Dendritic cell treated with granulocyte-macrophage colony-stimulating factor and Interleukin-4, amounts not matched to agents 40 ng/mL and 50 ng/mL, for 4 days (primary cell): ENCODE data around the gene BMX.

Experiments
- H3K27ac Mint-ChIP-seq: one replicate; pipeline ENCODE4 v1.8.0; 2022; ENCODE audit warnings: mild to moderate bottlenecking, mixed read lengths
- H3K27me3 Mint-ChIP-seq: one replicate; pipeline ENCODE4 v1.8.0; 2022; ENCODE audit warnings: mild to moderate bottlenecking, mixed read lengths
- H3K36me3 Mint-ChIP-seq: one replicate; pipeline ENCODE4 v1.8.0; 2022; ENCODE audit warnings: low read depth, mixed read lengths
- H3K4me1 Mint-ChIP-seq: one replicate; pipeline ENCODE4 v1.8.0; 2022; ENCODE audit warnings: low read depth, mixed read lengths
- H3K4me3 Mint-ChIP-seq: one replicate; pipeline ENCODE4 v1.8.0; 2022; ENCODE audit warnings: mild to moderate bottlenecking, moderate library complexity, mixed read lengths
- H3K9me3 Mint-ChIP-seq: one replicate; pipeline ENCODE4 v1.8.0; 2022; ENCODE audit warnings: mixed read lengths
- intact Hi-C: fragments of 100-400 bp; cut with micrococcal nuclease; formaldehyde crosslinking; loops from one replicate; pipeline ENCODE4 v1.15.0; 2022

BMX gene

DNA sequence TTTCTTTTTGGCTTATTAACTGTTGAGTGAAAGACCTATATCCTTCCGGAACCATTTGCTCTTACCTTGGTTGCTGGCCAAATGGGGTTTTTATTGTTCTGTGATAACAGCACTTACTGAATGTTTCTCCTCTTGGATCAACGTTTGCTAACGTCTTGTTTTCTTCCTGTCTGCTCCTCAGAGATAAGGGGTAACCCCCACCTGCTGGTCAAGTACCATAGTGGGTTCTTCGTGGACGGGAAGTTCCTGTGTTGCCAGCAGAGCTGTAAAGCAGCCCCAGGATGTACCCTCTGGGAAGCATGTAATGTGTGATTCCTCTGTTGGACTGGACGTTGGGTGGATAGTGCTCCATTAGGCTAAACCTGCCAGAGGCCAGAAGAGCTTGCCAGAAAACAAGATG is 15.3 kb downstream of the BMX start:
- intact Hi-C loops, result no loop called here

DNA sequence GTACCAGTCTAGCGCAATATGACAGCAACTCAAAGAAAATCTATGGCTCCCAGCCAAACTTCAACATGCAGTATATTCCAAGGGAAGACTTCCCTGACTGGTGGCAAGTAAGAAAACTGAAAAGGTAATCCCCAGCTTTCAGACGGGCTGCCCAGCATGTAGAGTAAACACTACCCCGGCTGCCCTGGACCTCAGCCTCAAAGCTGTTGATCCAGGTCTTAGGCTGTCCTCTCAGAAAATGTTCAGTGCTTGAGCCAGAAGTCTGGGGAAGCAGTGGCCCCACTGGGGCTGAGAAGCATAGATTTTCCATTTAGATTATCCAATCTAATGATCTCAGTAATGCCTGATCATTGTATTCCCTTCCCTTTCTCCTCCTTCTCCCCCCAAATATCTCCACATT is 21.9 kb downstream of the BMX start:
- no peak overlapping the region for H3K4me3 Mint-ChIP-seq

More for the DNA sequence above, 15.3 kb downstream of the BMX start:
- Mint-ChIP-seq H3K36me3 (no peaks in the 10 kb centered on the region), H3K27me3 (no peaks in the 10 kb centered on the region), H3K4me3 (no peak overlapping the region), H3K27ac (no peak overlapping the region), H3K9me3 (no peaks in the 10 kb centered on the region), H3K4me1 (no peaks in the 10 kb centered on the region)

DNA sequence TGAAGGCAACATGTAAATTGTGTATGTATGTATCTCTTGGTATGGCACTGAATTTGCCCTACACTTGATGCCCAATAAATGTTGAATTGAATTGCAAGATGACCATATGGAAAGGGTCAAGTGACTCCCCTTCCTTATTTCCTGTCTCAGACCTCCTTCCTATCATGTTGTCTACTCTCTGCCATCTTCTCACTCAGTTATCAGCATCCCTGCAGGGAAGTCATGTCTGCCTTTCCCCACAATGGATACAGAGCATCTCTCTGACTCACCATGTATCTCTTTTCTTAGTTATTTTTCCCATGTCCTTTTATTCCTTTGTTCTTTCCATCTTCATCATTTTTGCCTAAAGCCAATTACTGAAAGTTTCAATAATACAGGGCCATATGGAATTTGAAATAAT is 22.5 kb downstream of the BMX start:
- Mint-ChIP-seq H3K9me3 (no peaks in the 10 kb centered on the region), H3K4me3 (no peak overlapping the region), H3K4me1 (no peaks in the 10 kb centered on the region), H3K27ac (no peak overlapping the region), H3K36me3 (no peaks in the 10 kb centered on the region), H3K27me3 (no peaks in the 10 kb centered on the region)
- intact Hi-C loops, result no loop called here

More for the DNA sequence above, 21.9 kb downstream of the BMX start:
- no peaks in the 10 kb centered on the region for H3K9me3 Mint-ChIP-seq
- no peak overlapping the region for H3K27ac Mint-ChIP-seq
- intact Hi-C loops, result no loop called here
- H3K36me3 Mint-ChIP-seq, result no peaks in the 10 kb centered on the region
- no peaks in the 10 kb centered on the region for H3K27me3 Mint-ChIP-seq
- H3K4me1 Mint-ChIP-seq, result no peaks in the 10 kb centered on the region

DNA sequence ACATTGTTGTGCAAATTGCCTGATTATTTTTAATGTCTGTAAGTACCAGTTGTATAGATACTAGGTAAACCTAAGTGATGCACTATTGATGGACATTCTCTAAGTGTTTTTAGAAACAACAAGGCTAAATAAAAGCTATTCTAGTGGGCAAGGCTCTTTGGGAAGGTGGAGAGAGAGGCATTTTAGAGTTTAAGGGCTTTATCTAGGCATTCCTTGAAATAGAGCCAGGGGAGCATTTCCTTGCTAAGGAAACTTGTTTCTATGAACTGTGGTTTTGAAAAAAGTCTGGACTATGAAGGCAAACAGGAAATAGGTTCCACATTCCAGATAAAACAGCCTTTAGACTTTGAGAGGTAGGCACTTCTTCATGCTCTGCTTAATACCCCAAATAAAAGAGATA is 23.8 kb downstream of the BMX start:
- H3K9me3 Mint-ChIP-seq, result no peaks in the 10 kb centered on the region
- H3K27me3 Mint-ChIP-seq, result no peaks in the 10 kb centered on the region
- H3K4me3 Mint-ChIP-seq, result no peak overlapping the region
- intact Hi-C loops, result no loop called here
- H3K27ac Mint-ChIP-seq, result no peak overlapping the region
- H3K36me3 Mint-ChIP-seq, result no peaks in the 10 kb centered on the region
- H3K4me1 Mint-ChIP-seq, result no peaks in the 10 kb centered on the region

DNA sequence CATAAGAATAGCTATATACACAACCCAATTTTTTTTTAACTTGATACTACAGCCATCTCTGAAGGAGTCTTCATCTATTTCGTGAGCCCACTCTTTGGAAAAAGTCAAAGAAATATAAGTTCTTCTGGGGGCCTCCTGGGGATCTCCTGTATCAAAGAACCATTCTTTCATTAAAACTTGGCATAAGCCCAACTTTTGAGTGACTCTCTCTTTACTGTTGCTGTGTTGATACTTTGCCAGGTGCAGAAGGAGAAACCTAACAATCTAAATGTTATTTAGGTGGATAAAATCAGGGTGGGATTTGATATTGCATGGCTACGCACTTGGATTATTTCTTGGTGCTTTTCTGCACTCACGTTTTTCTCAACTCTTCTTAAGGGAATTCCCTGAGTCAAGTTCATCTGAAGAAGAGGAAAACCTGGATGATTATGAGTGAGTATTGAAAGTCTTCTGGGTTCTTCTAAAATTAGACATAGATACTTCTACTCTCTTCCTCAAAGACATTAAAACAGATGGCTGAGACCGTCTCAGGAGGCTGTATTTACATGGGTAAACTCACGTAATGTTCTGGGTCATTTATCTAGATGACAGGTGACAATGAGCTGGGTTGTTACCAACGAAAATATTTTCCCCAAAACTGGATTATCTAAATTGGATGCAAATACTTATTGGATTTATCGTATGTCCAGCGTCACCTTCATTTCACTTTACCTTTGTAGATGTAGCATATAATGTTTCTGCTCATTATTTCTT is 25.2 kb downstream of the BMX start:
- H3K4me3 Mint-ChIP-seq, result no peak overlapping the region
- H3K36me3 Mint-ChIP-seq, result no peaks in the 10 kb centered on the region
- no peaks in the 10 kb centered on the region for H3K9me3 Mint-ChIP-seq

DNA sequence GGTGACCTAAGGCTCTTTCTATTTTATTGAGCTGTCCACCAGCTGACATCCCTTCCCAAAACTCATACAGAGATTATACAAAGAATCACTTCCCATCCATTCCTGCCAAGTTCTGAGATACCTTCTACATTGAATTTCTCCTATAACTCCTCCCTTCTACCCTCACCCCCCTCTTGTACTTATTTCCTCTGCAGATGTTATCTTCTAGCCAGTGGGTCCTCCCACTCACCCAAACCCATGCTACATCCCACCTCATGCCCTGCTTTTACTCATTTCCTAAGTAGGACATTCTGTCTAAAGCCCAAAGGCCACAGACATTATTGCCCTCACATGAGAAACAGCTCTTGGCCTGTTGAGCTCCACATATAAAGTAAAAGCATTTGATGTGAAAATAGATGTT is 28.6 kb downstream of the BMX start:
- no peak overlapping the region for H3K27ac Mint-ChIP-seq
- H3K36me3 Mint-ChIP-seq, result no peaks in the 10 kb centered on the region
- no peaks in the 10 kb centered on the region for H3K9me3 Mint-ChIP-seq
- H3K27me3 Mint-ChIP-seq, result no peaks in the 10 kb centered on the region
- intact Hi-C loops, result no loop called here
- H3K4me1 Mint-ChIP-seq, result no peaks in the 10 kb centered on the region
- no peak overlapping the region for H3K4me3 Mint-ChIP-seq

More for the DNA sequence above, 25.2 kb downstream of the BMX start:
- Mint-ChIP-seq H3K27me3 (no peaks in the 10 kb centered on the region), H3K27ac (no peak overlapping the region), H3K4me1 (no peaks in the 10 kb centered on the region)
- intact Hi-C loops, result no loop called here

DNA sequence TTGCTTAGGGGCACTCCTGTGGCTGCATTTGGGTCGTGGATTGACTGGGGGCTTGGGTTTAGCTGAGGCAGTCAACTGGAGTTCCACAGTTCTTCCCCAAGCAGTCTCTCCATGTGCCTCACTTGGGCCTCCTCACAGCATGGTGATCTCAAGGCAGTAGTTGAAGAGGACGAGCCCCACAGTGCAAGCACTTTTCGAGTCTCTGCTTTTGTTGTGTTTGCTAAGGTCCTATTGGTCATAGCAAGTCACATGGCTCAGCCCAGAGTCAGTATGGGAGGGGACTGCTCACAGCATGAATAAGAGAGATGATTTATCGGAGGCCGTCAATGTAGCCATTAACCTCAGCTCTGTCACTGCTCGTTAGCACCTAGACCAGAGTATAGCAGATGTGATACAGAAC is 29.7 kb downstream of the BMX start:
- H3K9me3 Mint-ChIP-seq, result no peaks in the 10 kb centered on the region
- intact Hi-C loops, result no loop called here

DNA sequence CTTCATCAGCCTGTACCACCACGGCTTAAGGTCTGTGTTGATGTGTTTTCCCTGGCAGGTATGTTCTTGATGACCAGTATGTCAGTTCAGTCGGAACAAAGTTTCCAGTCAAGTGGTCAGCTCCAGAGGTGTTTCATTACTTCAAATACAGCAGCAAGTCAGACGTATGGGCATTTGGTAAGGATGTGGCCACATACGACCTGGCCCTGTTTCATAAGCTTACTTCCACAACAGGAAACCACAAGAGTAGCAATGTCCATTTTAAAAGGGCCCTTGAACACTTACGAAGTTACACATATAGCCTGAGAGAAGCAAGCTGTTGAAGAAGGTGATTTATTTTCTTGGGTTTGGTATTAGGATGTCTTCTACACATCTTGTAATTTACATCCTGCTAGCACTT is 46.1 kb downstream of the BMX start:
- Mint-ChIP-seq H3K27ac (no peak overlapping the region), H3K4me3 (no peak overlapping the region), H3K4me1 (no peaks in the 10 kb centered on the region), H3K36me3 (no peaks in the 10 kb centered on the region), H3K27me3 (no peaks in the 10 kb centered on the region), H3K9me3 (no peaks in the 10 kb centered on the region)
- intact Hi-C loops, result no loop called here

More for the DNA sequence above, 29.7 kb downstream of the BMX start:
- no peaks in the 10 kb centered on the region for H3K4me1 Mint-ChIP-seq
- no peaks in the 10 kb centered on the region for H3K36me3 Mint-ChIP-seq
- no peak overlapping the region for H3K27ac Mint-ChIP-seq
- no peak overlapping the region for H3K4me3 Mint-ChIP-seq
- H3K27me3 Mint-ChIP-seq, result no peaks in the 10 kb centered on the region

DNA sequence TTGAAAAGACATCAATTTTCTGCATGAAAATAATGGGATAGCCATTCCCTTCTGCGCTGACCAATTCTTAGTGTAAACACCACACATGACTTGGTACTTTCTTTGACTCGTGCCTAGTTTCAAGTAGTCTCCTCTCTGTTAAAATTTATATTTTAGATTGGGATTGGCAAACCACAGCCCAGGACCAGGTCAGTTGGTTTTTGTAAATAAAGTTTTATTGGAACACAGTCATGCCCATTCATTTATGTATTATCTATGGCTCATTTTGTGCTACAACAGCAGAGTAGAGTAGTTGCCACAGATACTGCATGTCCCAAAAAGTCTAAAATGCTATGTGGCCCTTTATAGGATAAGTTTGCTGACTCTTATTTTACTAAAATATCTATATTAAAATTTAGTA is 46.7 kb downstream of the BMX start:
- Mint-ChIP-seq H3K4me1 (no peaks in the 10 kb centered on the region), H3K27me3 (no peaks in the 10 kb centered on the region), H3K27ac (no peak overlapping the region), H3K36me3 (no peaks in the 10 kb centered on the region), H3K4me3 (no peak overlapping the region), H3K9me3 (no peaks in the 10 kb centered on the region)
- intact Hi-C loops, result no loop called here

DNA sequence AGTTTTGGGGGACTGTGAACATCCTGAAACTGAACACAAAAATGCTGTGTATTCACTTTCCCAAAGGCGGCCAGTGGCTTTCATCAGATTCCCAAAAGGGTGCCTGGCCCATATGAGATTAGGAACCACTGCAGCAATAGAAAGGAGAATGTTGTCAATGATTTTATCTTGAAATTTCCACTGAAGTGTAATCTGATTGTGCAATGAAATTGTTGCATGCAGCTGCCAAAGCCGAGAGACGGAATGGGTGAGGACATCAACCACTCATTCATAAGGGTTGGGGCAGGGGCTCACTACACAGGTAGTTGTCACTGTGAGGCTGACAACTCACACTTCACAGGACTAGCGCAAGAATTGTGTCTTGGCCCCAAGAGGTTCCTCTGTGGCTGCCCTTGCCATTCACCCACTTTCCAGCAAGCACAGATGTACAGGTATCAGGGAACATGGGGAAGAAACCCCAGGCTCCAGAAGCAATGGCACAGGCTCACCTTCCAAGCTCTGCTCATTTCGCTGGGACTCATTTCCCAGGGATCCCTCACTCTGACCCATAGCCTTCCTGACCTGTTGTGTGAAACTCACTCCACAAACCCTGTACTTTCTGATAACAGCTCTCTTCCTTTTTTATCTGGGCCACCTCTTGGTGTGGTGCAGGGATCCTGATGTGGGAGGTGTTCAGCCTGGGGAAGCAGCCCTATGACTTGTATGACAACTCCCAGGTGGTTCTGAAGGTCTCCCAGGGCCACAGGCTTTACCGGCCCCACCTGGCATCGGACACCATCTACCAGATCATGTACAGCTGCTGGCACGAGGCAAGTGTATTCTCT is 48.8 kb downstream of the BMX start:
- H3K4me3 Mint-ChIP-seq, result no peak overlapping the region
- no peaks in the 10 kb centered on the region for H3K9me3 Mint-ChIP-seq
- no peaks in the 10 kb centered on the region for H3K27me3 Mint-ChIP-seq
- H3K36me3 Mint-ChIP-seq, result no peaks in the 10 kb centered on the region
- intact Hi-C loops, result no loop called here
- H3K27ac Mint-ChIP-seq, result no peak overlapping the region
- H3K4me1 Mint-ChIP-seq, result no peaks in the 10 kb centered on the region

DNA sequence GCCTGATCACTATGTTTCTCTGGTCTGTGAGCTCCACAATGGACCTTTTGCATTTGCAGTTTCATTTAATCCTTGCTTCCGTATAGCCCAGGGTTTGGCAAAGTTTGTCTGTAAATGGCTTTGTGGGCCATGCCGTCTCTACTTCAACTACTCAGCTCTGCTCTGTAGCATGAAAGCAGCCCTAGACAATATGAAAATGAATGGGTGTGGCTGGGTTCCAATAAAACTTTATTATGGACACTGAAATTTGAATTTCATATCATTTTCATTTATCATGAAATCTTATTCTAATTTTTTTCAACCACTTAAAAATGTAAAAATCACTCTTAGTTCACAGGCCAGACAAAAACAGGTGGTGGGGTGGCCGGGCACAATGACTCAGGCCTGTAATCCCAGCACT is 58.6 kb downstream of the BMX start:
- H3K9me3 Mint-ChIP-seq, result no peaks in the 10 kb centered on the region
- no peaks in the 10 kb centered on the region for H3K36me3 Mint-ChIP-seq
- H3K4me1 Mint-ChIP-seq, result no peaks in the 10 kb centered on the region
- H3K27me3 Mint-ChIP-seq, result no peaks in the 10 kb centered on the region
- intact Hi-C loops, result no loop called here
- H3K27ac Mint-ChIP-seq, result no peak overlapping the region
- no peak overlapping the region for H3K4me3 Mint-ChIP-seq

DNA sequence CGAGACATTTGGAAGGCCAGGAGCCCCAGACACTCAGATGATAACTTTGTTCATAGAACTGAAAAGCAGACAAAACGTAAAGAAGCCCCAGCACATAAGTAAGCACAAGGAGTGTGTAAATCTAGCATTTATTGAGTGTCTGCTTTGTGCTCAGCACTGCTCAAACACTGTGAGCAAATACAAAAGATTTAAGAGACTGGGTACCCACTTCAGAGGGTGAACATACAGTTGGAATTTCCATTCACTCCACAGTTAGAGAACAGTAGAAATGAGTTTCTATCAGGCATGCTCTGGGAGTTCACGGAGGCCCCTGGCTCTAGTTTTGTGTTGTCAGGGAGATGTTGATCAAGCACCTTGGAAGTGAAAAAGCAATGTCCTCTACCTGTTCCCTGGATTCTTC is 60.3 kb downstream of the BMX start:
- Mint-ChIP-seq H3K4me1 (no peaks in the 10 kb centered on the region), H3K9me3 (no peaks in the 10 kb centered on the region), H3K27me3 (no peaks in the 10 kb centered on the region), H3K36me3 (no peaks in the 10 kb centered on the region), H3K27ac (no peak overlapping the region), H3K4me3 (no peak overlapping the region)
- intact Hi-C loops, result no loop called here

DNA sequence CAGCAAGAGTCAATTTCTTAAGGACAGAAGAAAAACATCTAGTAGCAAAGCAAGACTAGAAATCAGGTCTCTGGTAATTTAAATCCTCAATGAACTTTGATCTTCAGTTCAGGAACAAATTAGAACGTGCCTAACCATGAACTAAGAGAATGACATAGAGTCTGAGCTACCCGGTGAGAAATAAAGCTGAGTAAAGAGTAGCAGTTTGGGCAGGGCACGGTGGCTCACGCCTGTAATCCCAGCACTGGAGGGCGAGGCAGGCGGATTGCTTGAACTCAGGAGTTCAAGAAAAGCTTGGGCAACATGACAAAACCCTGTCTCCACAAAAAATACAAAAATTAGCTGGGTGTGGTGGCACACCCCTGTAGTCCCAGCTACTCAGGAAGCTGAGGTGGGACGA is 62.4 kb downstream of the BMX start:
- Mint-ChIP-seq H3K4me3 (no peak overlapping the region), H3K4me1 (no peaks in the 10 kb centered on the region), H3K27me3 (no peaks in the 10 kb centered on the region), H3K36me3 (no peaks in the 10 kb centered on the region), H3K9me3 (no peaks in the 10 kb centered on the region), H3K27ac (no peak overlapping the region)
- intact Hi-C loops, result no loop called here

DNA sequence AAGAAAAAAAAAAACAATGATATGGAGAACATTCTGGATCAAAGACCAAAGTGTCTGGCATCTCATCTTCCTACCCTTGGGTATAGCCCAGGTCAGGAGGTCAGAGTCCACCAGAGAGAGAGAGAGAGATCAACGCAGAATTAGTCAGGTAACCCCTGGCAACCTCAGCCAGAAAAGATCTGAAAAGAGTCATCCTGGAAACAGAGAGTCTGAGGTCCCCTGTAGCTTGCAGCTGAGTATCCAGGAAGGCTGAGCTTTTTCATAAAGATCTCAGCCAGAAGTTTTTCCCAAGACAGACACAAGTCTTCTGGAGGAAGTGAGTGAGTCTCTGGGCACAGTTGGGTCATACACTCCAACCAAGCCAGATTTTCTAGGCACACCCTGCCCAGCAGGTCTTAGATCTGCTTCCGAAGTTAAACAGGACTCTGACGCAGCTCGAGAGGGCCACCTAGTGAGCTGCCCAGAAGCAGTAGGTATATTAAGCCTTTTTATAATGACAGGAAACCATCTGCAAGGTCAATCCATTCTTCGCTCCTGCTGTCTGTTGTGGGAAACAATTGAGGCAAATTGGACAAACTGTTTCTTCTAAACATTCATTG is 64.5 kb downstream of the BMX start:
- H3K36me3 Mint-ChIP-seq, result no peaks in the 10 kb centered on the region
- H3K4me3 Mint-ChIP-seq, result no peak overlapping the region
- H3K9me3 Mint-ChIP-seq, result no peaks in the 10 kb centered on the region
- no peak overlapping the region for H3K27ac Mint-ChIP-seq
- intact Hi-C loops, result loop anchor here (1.0 kb wide), 1 partner anchor 94 kb away; no protein-coding TSS in a partner anchor
- H3K27me3 Mint-ChIP-seq, result no peaks in the 10 kb centered on the region
- H3K4me1 Mint-ChIP-seq, result no peaks in the 10 kb centered on the region
